ENCODE measurements around the gene NLGN1. TPM values are rescaled to one million over a fixed set of nuclear protein-coding genes. Genes with fewer than 3 reads are reported as not detected.

NLGN1 gene
- total and polyA plus RNA-seq, 5 donors from 2014 or later = not detected

DNA sequence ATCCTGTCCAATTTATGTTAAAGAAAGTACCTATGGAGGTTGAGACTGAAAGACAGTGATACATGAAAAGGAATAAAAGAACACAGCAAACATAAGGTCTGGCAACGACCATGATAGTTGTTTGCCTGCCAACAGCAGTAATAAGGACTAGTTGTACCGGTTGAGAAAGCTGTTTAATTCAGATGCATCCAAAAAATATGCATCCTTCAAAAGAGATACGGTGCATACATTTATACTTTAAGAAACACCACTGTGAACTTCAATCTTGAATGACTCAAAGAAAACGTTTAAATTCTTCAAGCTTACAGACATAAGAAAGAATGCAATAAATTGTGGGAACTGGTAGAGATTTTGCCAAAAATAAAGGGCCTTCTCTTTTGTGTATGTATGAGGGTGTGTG, 492.1 kb downstream of the NLGN1 start:
- H3K4me1 Mint-ChIP-seq = no peaks in the 10 kb centered on the region
- no peaks in the 10 kb centered on the region for H3K4me1 ChIP-seq (ENCODE audit: control insufficient read depth, insufficient read depth, low read length, poor library complexity, severe bottlenecking)
- no peaks in the 10 kb centered on the region for H3K27me3 Mint-ChIP-seq
- H3K36me3 ChIP-seq (ENCODE audit: control insufficient read depth, insufficient read depth, low read length) = no peaks in the 10 kb centered on the region
- H3K27me3 ChIP-seq (ENCODE audit: control insufficient read depth, insufficient read depth, low read length) = no peaks in the 10 kb centered on the region
- no peak overlapping the region for H3K4me3 Mint-ChIP-seq
- H3K9me3 ChIP-seq (ENCODE audit: control insufficient read depth in 2 of 2, low read length in 2 of 2) = no peaks in the 10 kb centered on the region
- no peak overlapping the region for H3K4me3 ChIP-seq (ENCODE audit: low read depth, low read length)
- ATAC-seq (ENCODE audit: low read depth in 2 of 2) (no peak), DNase-seq (no peak)
- no peak overlapping the region for H3K27ac ChIP-seq (ENCODE audit: insufficient read depth, low read length, poor library complexity, severe bottlenecking)
- peaks cover 0 to 14% (median 3%) of the 10 kb centered on the region in 7 donors for H3K9me3 Mint-ChIP-seq
- H3K27ac Mint-ChIP-seq = no peak overlapping the region
- no peaks in the 10 kb centered on the region for H3K36me3 Mint-ChIP-seq

DNA sequence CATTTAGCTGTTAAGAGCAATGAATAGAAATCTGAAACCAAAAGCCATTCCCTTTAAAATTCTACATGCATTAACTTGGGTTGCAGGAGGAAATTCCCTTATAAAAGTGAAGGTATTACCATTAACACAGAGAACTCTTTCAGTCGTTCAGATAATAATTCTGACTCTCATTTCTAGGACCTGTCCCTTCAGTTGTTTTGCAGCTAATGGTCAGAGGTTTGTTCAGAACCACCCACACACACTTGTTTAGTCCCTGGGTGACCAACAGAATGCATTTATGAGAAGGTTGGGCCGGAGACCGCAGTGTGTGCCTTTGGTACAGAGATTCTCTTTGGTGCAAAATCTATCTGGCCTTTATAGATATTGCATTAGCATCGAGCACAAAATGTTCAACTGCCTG, 492.5 kb downstream of the NLGN1 start:
- no peak for ATAC-seq (ENCODE audit: low read depth in 2 of 2)
- Histone ChIP-seq H3K9me3 (ENCODE audit: control insufficient read depth in 2 of 2, low read length in 2 of 2) (no peaks in the 10 kb centered on the region), H3K27ac (ENCODE audit: insufficient read depth, low read length, poor library complexity, severe bottlenecking) (no peak overlapping the region), H3K27me3 (ENCODE audit: control insufficient read depth, insufficient read depth, low read length) (no peaks in the 10 kb centered on the region), H3K4me3 (ENCODE audit: low read depth, low read length) (no peak overlapping the region), H3K4me1 (ENCODE audit: control insufficient read depth, insufficient read depth, low read length, poor library complexity, severe bottlenecking) (no peaks in the 10 kb centered on the region), H3K36me3 (ENCODE audit: control insufficient read depth, insufficient read depth, low read length) (no peaks in the 10 kb centered on the region)
- Mint-ChIP-seq H3K27ac (no peak overlapping the region), H3K27me3 (no peaks in the 10 kb centered on the region), H3K4me3 (no peak overlapping the region), H3K36me3 (no peaks in the 10 kb centered on the region), H3K4me1 (no peaks in the 10 kb centered on the region), H3K9me3 (peaks cover 0 to 14% (median 4%) of the 10 kb centered on the region in 7 donors)
- DNase-seq = no peak

DNA sequence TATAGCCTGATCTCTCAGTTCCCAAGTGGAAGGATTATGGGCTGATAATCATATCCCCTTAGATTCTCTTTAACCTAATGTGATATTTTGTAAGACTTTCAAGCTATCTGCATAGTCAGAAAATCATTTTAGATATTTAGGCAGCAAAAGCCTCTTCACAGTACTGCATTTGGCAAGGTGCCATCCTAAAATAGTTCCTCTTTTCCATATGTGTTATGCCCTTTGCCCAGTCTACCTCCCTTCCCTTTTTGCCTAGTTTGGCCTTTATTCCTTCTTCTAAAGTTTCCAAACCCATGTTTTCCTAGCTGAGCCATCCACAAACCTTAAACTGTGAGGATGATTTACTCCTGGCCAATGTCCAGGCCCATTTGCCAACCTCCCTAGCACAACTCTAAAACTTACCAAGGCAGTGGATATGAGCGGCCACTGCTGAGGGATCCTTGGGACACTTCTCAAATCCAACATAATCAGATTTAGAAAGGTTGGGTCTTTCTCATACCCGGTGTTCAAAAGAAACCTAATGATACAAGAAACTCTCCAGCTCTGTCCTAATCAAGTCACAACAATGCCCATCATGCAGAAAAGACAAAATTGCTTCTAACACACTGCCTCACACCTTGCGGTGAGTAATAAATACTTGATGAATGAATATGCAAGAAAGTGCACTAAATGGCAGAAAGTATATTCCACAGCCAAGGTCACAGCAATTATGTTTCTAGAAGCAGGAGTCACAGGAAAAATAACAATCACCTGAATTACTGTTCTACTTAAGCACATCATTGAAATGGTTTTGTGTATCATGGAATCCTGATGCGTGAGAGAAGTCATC, 493.9 kb downstream of the NLGN1 start:
- Histone ChIP-seq H3K4me3 (ENCODE audit: low read depth, low read length) (no peak overlapping the region), H3K27me3 (ENCODE audit: control insufficient read depth, insufficient read depth, low read length) (no peaks in the 10 kb centered on the region), H3K4me1 (ENCODE audit: control insufficient read depth, insufficient read depth, low read length, poor library complexity, severe bottlenecking) (no peaks in the 10 kb centered on the region), H3K9me3 (ENCODE audit: control insufficient read depth in 2 of 2, low read length in 2 of 2) (no peaks in the 10 kb centered on the region), H3K27ac (ENCODE audit: insufficient read depth, low read length, poor library complexity, severe bottlenecking) (no peak overlapping the region), H3K36me3 (ENCODE audit: control insufficient read depth, insufficient read depth, low read length) (no peaks in the 10 kb centered on the region)
- no peaks in the 10 kb centered on the region for H3K36me3 Mint-ChIP-seq
- ATAC-seq (ENCODE audit: low read depth in 2 of 2) (no peak), DNase-seq (no peak)
- H3K27me3 Mint-ChIP-seq = no peaks in the 10 kb centered on the region
- H3K27ac Mint-ChIP-seq = no peak overlapping the region
- H3K9me3 Mint-ChIP-seq = peaks cover 0 to 14% (median 4%) of the 10 kb centered on the region in 7 donors
- H3K4me1 Mint-ChIP-seq = no peaks in the 10 kb centered on the region
- no peak overlapping the region for H3K4me3 Mint-ChIP-seq

GRCh38 chr3:173892547-173892946, 495.0 kb downstream of the NLGN1 start:
- Histone ChIP-seq H3K27me3 (ENCODE audit: control insufficient read depth, insufficient read depth, low read length) (no peaks in the 10 kb centered on the region), H3K36me3 (ENCODE audit: control insufficient read depth, insufficient read depth, low read length) (no peaks in the 10 kb centered on the region), H3K27ac (ENCODE audit: insufficient read depth, low read length, poor library complexity, severe bottlenecking) (no peak overlapping the region), H3K4me3 (ENCODE audit: low read depth, low read length) (no peak overlapping the region), H3K9me3 (ENCODE audit: control insufficient read depth in 2 of 2, low read length in 2 of 2) (no peaks in the 10 kb centered on the region), H3K4me1 (ENCODE audit: control insufficient read depth, insufficient read depth, low read length, poor library complexity, severe bottlenecking) (no peaks in the 10 kb centered on the region)
- Mint-ChIP-seq H3K27ac (no peak overlapping the region), H3K4me1 (no peaks in the 10 kb centered on the region), H3K27me3 (no peaks in the 10 kb centered on the region), H3K4me3 (no peak overlapping the region), H3K36me3 (no peaks in the 10 kb centered on the region), H3K9me3 (peaks cover 0 to 15% (median 6%) of the 10 kb centered on the region in 7 donors)
- DNase-seq (no peak), ATAC-seq (ENCODE audit: low read depth in 2 of 2) (no peak)

DNA sequence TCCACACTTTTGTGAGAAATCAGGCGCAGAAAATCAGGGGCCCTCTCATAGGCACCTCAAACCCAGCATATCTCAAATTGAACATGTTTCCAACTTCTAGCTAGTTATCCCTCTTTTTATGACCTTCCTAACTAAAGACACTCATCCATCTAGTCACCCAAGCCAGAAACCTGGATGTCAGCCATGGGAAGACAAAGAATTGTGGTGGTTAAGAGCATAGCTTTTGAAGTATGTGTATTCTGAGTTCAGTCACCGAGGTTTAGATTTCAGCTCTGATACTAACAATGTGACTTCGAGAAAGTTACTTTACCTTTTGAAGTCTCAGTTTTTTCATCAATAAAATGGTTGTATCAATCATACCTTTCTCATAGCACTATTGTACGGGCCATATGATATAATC, 495.5 kb downstream of the NLGN1 start:
- H3K27me3 Mint-ChIP-seq = no peaks in the 10 kb centered on the region
- Histone ChIP-seq H3K4me1 (ENCODE audit: control insufficient read depth, insufficient read depth, low read length, poor library complexity, severe bottlenecking) (no peaks in the 10 kb centered on the region), H3K4me3 (ENCODE audit: low read depth, low read length) (no peak overlapping the region), H3K27ac (ENCODE audit: insufficient read depth, low read length, poor library complexity, severe bottlenecking) (no peak overlapping the region), H3K36me3 (ENCODE audit: control insufficient read depth, insufficient read depth, low read length) (no peaks in the 10 kb centered on the region), H3K9me3 (ENCODE audit: control insufficient read depth in 2 of 2, low read length in 2 of 2) (no peaks in the 10 kb centered on the region), H3K27me3 (ENCODE audit: control insufficient read depth, insufficient read depth, low read length) (no peaks in the 10 kb centered on the region)
- no peaks in the 10 kb centered on the region for H3K36me3 Mint-ChIP-seq
- H3K4me1 Mint-ChIP-seq = no peaks in the 10 kb centered on the region
- H3K9me3 Mint-ChIP-seq = peaks cover 0 to 15% (median 6%) of the 10 kb centered on the region in 7 donors
- no peak overlapping the region for H3K27ac Mint-ChIP-seq
- ATAC-seq (ENCODE audit: low read depth in 2 of 2) (no peak), DNase-seq (no peak)
- no peak overlapping the region for H3K4me3 Mint-ChIP-seq

DNA sequence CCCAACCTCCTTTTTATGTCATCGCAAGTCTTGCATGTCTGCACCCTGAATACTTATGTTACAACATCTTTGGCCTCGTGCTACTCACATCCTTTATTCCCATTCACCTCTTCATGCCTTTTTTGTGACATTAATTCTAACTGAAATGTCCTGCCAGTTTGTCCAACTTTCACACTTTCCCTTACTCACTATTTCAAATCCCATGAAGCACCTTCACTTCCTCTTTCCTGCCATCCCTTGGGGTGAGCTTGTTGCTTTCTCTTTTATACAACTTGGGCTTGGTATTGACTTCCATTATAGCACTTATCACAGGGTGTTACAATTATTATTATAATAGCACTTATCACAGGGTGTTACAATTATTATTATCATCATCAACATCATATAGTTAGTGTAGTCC, 496.3 kb downstream of the NLGN1 start:
- Mint-ChIP-seq H3K27ac (no peak overlapping the region), H3K36me3 (no peaks in the 10 kb centered on the region), H3K4me3 (no peak overlapping the region), H3K4me1 (no peaks in the 10 kb centered on the region), H3K9me3 (peaks cover 0 to 15% (median 6%) of the 10 kb centered on the region in 7 donors), H3K27me3 (no peaks in the 10 kb centered on the region)
- Histone ChIP-seq H3K4me3 (ENCODE audit: low read depth, low read length) (no peak overlapping the region), H3K27me3 (ENCODE audit: control insufficient read depth, insufficient read depth, low read length) (no peaks in the 10 kb centered on the region), H3K9me3 (ENCODE audit: control insufficient read depth in 2 of 2, low read length in 2 of 2) (no peaks in the 10 kb centered on the region), H3K27ac (ENCODE audit: insufficient read depth, low read length, poor library complexity, severe bottlenecking) (no peak overlapping the region), H3K4me1 (ENCODE audit: control insufficient read depth, insufficient read depth, low read length, poor library complexity, severe bottlenecking) (no peaks in the 10 kb centered on the region), H3K36me3 (ENCODE audit: control insufficient read depth, insufficient read depth, low read length) (no peaks in the 10 kb centered on the region)
- no peak for ATAC-seq (ENCODE audit: low read depth in 2 of 2)
- no peak for DNase-seq

DNA sequence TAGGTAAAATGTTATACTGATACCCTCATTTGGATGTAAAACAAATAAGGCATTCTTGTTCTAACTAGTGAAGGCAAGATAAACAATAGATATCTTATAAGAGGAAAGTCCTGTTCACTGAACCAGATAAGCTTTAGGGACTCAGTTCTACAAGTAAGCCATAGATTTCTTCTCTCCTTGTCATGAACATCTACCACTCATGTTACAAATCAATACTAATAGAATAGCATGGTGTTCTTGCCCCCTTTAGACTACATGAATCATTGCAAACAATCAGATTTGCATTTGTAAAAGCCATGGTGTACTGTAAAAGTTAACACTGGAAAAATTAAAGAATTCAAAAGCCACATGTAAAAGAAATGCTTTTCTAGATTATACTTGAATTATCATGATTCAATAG, 500.1 kb downstream of the NLGN1 start:
- Mint-ChIP-seq H3K9me3 (peaks cover 0 to 12% (median 6%) of the 10 kb centered on the region in 7 donors), H3K27me3 (no peaks in the 10 kb centered on the region), H3K27ac (no peak overlapping the region), H3K4me3 (no peak overlapping the region), H3K36me3 (no peaks in the 10 kb centered on the region), H3K4me1 (no peaks in the 10 kb centered on the region)
- ATAC-seq (ENCODE audit: low read depth in 2 of 2) (no peak), DNase-seq (no peak)
- Histone ChIP-seq H3K27ac (ENCODE audit: insufficient read depth, low read length, poor library complexity, severe bottlenecking) (no peak overlapping the region), H3K27me3 (ENCODE audit: control insufficient read depth, insufficient read depth, low read length) (no peaks in the 10 kb centered on the region), H3K4me3 (ENCODE audit: low read depth, low read length) (no peak overlapping the region), H3K36me3 (ENCODE audit: control insufficient read depth, insufficient read depth, low read length) (no peaks in the 10 kb centered on the region), H3K9me3 (ENCODE audit: control insufficient read depth in 2 of 2, low read length in 2 of 2) (no peaks in the 10 kb centered on the region), H3K4me1 (ENCODE audit: control insufficient read depth, insufficient read depth, low read length, poor library complexity, severe bottlenecking) (no peaks in the 10 kb centered on the region)

GRCh38 chr3:173901649-173902048, 504.1 kb downstream of the NLGN1 start:
- Mint-ChIP-seq H3K36me3 (no peaks in the 10 kb centered on the region), H3K27ac (no peak overlapping the region), H3K4me1 (no peaks in the 10 kb centered on the region), H3K4me3 (no peak overlapping the region), H3K9me3 (peaks cover 2 to 17% (median 5%) of the 10 kb centered on the region in 7 donors), H3K27me3 (no peaks in the 10 kb centered on the region)
- Histone ChIP-seq H3K27ac (ENCODE audit: insufficient read depth, low read length, poor library complexity, severe bottlenecking) (no peak overlapping the region), H3K27me3 (ENCODE audit: control insufficient read depth, insufficient read depth, low read length) (no peaks in the 10 kb centered on the region), H3K36me3 (ENCODE audit: control insufficient read depth, insufficient read depth, low read length) (no peaks in the 10 kb centered on the region), H3K4me1 (ENCODE audit: control insufficient read depth, insufficient read depth, low read length, poor library complexity, severe bottlenecking) (no peaks in the 10 kb centered on the region), H3K9me3 (ENCODE audit: control insufficient read depth in 2 of 2, low read length in 2 of 2) (no peaks in the 10 kb centered on the region), H3K4me3 (ENCODE audit: low read depth, low read length) (no peak overlapping the region)
- DNase-seq = no peak
- ATAC-seq (ENCODE audit: low read depth in 2 of 2) = no peak

All from CD4-positive, CD25-positive, alpha-beta regulatory T cell (primary cell).